Astrocyte (in vitro differentiated cells and primary cell): Measurements from ENCODE around the gene PSME3IP1. TPM values are rescaled to one million over a fixed set of nuclear protein-coding genes. Genes with fewer than 3 reads are reported as not detected.

Experiments
- DNase-seq: peaks from one replicate; pipeline ENCODE4 v3.0.0-alpha.2; 2010; ENCODE audit warnings: low read depth
- FAIRE-seq: peaks from 2 replicates; lab custom pipeline; 2011; peaks lifted over from hg19 to GRCh38; lab: Jason Lieb, UNC
- H2AFZ ChIP-seq: 2 replicates; pipeline ENCODE4 v1.6.0; 2012; ENCODE audit warnings: low read depth, low read length, inconsistent platforms
- H3K27ac ChIP-seq: 2 replicates; pipeline ENCODE4 v1.5.1; 2011; ENCODE audit warnings: low read depth, low read length, inconsistent platforms
- H3K27me3 ChIP-seq: 2 replicates; pipeline ENCODE4 v1.6.0; 2011; ENCODE audit warnings: low read length, inconsistent platforms; ENCODE audit not compliant: insufficient read depth
- H3K36me3 ChIP-seq: 2 replicates; pipeline ENCODE4 v1.5.1; 2011; ENCODE audit warnings: low read length, inconsistent platforms; ENCODE audit not compliant: insufficient read depth
- H3K4me1 ChIP-seq: 2 replicates; pipeline ENCODE4 v1.5.1; 2011; ENCODE audit warnings: low read length, inconsistent platforms; ENCODE audit not compliant: insufficient read depth
- H3K4me2 ChIP-seq: 2 replicates; pipeline ENCODE4 v1.6.0; 2012; ENCODE audit warnings: low read length, inconsistent platforms
- H3K4me3 ChIP-seq: 2 replicates; pipeline ENCODE4 v1.5.1; 2011; ENCODE audit warnings: low read depth, mild to moderate bottlenecking, low read length, inconsistent platforms; ENCODE audit not compliant: insufficient read depth
- H3K79me2 ChIP-seq: 2 replicates; pipeline ENCODE4 v1.6.0; 2012; ENCODE audit warnings: mild to moderate bottlenecking, low read length, inconsistent platforms; ENCODE audit not compliant: insufficient read depth
- H3K9ac ChIP-seq: 2 replicates; pipeline ENCODE4 v1.6.0; 2012; ENCODE audit warnings: mild to moderate bottlenecking, low read length, inconsistent platforms
- H3K9me3 ChIP-seq: 2 replicates; pipeline ENCODE4 v1.5.1; 2012; ENCODE audit warnings: low read depth, mild to moderate bottlenecking, low read length, inconsistent platforms; ENCODE audit not compliant: insufficient read depth
- H4K20me1 ChIP-seq: 2 replicates; pipeline ENCODE4 v1.6.0; 2012; ENCODE audit warnings: low read length, inconsistent platforms; ENCODE audit not compliant: insufficient read depth
- H3K27ac Mint-ChIP-seq: one replicate; pipeline ENCODE4 v1.8.0; 2021; ENCODE audit warnings: mild to moderate bottlenecking, mixed read lengths; ENCODE audit not compliant: unreplicated experiment
- H3K27me3 Mint-ChIP-seq: one replicate; pipeline ENCODE4 v1.8.0; 2021; ENCODE audit warnings: low read depth, mixed read lengths; ENCODE audit not compliant: unreplicated experiment
- H3K36me3 Mint-ChIP-seq: one replicate; pipeline ENCODE4 v1.8.0; 2021; ENCODE audit warnings: low read depth, mixed read lengths; ENCODE audit not compliant: unreplicated experiment
- H3K4me1 Mint-ChIP-seq: one replicate; pipeline ENCODE4 v1.8.0; 2021; ENCODE audit warnings: low read depth, mixed read lengths; ENCODE audit not compliant: unreplicated experiment
- H3K4me3 Mint-ChIP-seq: one replicate; pipeline ENCODE4 v1.8.0; 2021; ENCODE audit warnings: mild to moderate bottlenecking, moderate library complexity, mixed read lengths; ENCODE audit not compliant: unreplicated experiment
- H3K9me3 Mint-ChIP-seq: one replicate; pipeline ENCODE4 v1.8.0; 2021; ENCODE audit warnings: mild to moderate bottlenecking, mixed read lengths; ENCODE audit not compliant: unreplicated experiment
- EZH2 ChIP-seq: IDR thresholded peaks from 2 replicates; pipeline ENCODE4 v1.6.1; 2012; ENCODE audit warnings: mild to moderate bottlenecking, low read length, inconsistent platforms; ENCODE audit not compliant: insufficient read depth
- total RNA-seq: library from RNA; stranded (reverse); gene quantifications from 2 replicates; pipeline ENCODE4 v1.2.1, GENCODE V29; 2021
- TF ChIP-seq, protein P1 (sequence below): IDR thresholded peaks from 2 replicates; pipeline ENCODE4 v1.5.1; 2011; ENCODE audit warnings: low read depth, mild to moderate bottlenecking, inconsistent platforms, low read length, moderate library complexity; ENCODE audit not compliant: insufficient read depth

Gene PSME3IP1
- total RNA-seq, 1 donor from 2014 or later, result 78.8 TPM

DNA sequence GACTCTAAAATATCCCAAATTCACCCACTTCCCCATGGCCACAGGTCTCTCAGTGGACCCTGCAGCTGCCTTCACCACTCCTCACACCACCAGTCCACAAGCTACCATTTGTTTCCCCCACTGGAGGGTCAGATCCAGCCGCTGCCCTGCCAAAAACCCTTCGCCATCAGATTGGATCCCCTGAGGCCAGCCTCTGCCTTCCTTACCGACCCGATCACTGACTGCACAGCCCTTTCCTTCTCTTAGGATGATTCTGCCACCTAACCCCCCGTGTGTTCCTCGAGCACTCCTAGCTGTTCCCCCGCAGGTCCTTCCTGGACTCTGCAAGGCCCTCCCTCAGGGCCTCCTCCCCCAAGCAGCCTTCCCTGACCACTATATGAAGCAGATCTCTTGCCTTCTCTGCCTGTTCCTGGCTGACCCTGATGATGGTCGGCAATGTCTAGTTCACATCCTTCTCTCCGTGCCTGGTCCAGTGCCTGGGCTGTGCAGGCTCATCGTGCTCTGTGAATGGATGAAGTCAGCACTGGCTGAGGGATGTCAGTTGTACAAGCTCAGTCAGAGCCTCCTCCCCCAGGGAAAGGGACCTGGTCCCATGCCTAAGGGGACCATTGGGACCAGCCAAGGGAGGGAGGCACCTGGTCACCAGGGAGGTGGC is 47.4 kb downstream of the PSME3IP1 start:
- Histone ChIP-seq H3K27me3 (no peaks in the 10 kb centered on the region), H3K36me3 (no peaks in the 10 kb centered on the region), H3K4me1 (no peaks in the 10 kb centered on the region), H3K9me3 (no peaks in the 10 kb centered on the region), H3K4me3 (no peak overlapping the region), H4K20me1 (no peaks in the 10 kb centered on the region), H3K9ac (no peak overlapping the region), H3K79me2 (no peaks in the 10 kb centered on the region), H3K27ac (no peak overlapping the region), H2AFZ (no peak overlapping the region), H3K4me2 (no peak overlapping the region)
- Mint-ChIP-seq H3K9me3 (no peaks in the 10 kb centered on the region), H3K36me3 (peaks cover 10% of the 10 kb centered on the region), H3K27me3 (peaks cover 8% of the 10 kb centered on the region), H3K4me1 (peaks cover 6% of the 10 kb centered on the region), H3K4me3 (no peak overlapping the region), H3K27ac (peak overlapping the region; percentile 20)
- no peak for TF ChIP-seq EZH2
- TF ChIP-seq, protein P1, sequence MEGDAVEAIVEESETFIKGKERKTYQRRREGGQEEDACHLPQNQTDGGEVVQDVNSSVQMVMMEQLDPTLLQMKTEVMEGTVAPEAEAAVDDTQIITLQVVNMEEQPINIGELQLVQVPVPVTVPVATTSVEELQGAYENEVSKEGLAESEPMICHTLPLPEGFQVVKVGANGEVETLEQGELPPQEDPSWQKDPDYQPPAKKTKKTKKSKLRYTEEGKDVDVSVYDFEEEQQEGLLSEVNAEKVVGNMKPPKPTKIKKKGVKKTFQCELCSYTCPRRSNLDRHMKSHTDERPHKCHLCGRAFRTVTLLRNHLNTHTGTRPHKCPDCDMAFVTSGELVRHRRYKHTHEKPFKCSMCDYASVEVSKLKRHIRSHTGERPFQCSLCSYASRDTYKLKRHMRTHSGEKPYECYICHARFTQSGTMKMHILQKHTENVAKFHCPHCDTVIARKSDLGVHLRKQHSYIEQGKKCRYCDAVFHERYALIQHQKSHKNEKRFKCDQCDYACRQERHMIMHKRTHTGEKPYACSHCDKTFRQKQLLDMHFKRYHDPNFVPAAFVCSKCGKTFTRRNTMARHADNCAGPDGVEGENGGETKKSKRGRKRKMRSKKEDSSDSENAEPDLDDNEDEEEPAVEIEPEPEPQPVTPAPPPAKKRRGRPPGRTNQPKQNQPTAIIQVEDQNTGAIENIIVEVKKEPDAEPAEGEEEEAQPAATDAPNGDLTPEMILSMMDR, result no peak
- no peak for FAIRE-seq
- DNase-seq, result no peak

- H3K9ac ChIP-seq, result no peak overlapping the region
- TF ChIP-seq EZH2, result no peak
- TF ChIP-seq, protein P1, result no peak
- H3K27me3 ChIP-seq, result no peaks in the 10 kb centered on the region
- H4K20me1 ChIP-seq, result no peaks in the 10 kb centered on the region
- no peaks in the 10 kb centered on the region for H3K9me3 ChIP-seq
- Mint-ChIP-seq H3K27ac (no peak overlapping the region), H3K27me3 (peaks cover 8% of the 10 kb centered on the region), H3K36me3 (peaks cover 10% of the 10 kb centered on the region), H3K9me3 (no peaks in the 10 kb centered on the region), H3K4me3 (no peak overlapping the region), H3K4me1 (peaks cover 6% of the 10 kb centered on the region)
- H3K4me2 ChIP-seq, result no peak overlapping the region
- H3K27ac ChIP-seq, result no peak overlapping the region
- H2AFZ ChIP-seq, result no peak overlapping the region
- no peaks in the 10 kb centered on the region for H3K4me1 ChIP-seq
- no peaks in the 10 kb centered on the region for H3K79me2 ChIP-seq
- no peaks in the 10 kb centered on the region for H3K36me3 ChIP-seq
- FAIRE-seq (no peak), DNase-seq (no peak)
- no peak overlapping the region for H3K4me3 ChIP-seq
Observed at GRCh38 chr16:57137566-57138273, 48.1 kb downstream of the PSME3IP1 start.

- Histone ChIP-seq H3K79me2 (no peaks in the 10 kb centered on the region), H4K20me1 (no peaks in the 10 kb centered on the region), H3K9ac (no peak overlapping the region), H3K4me3 (no peak overlapping the region), H3K4me1 (no peaks in the 10 kb centered on the region), H3K36me3 (no peaks in the 10 kb centered on the region), H2AFZ (no peak overlapping the region), H3K9me3 (no peaks in the 10 kb centered on the region), H3K27me3 (no peaks in the 10 kb centered on the region), H3K4me2 (no peak overlapping the region), H3K27ac (no peak overlapping the region)
- Mint-ChIP-seq H3K9me3 (no peaks in the 10 kb centered on the region), H3K4me3 (no peak overlapping the region), H3K36me3 (peaks cover 12% of the 10 kb centered on the region), H3K4me1 (peaks cover 3% of the 10 kb centered on the region), H3K27me3 (peaks cover 7% of the 10 kb centered on the region), H3K27ac (peak overlapping the region; percentile 18)
- TF ChIP-seq, protein P1, result no peak
- TF ChIP-seq EZH2, result no peak
- no peak for DNase-seq
- FAIRE-seq, result no peak
Observed at GRCh38 chr16:57137043-57137442, 48.8 kb downstream of the PSME3IP1 start.
